TTC549 (cell line): Measurements from ENCODE around the gene OPHN1.
"Not testable (repeated sequence)": the region's sequence is repeated elsewhere in the genome, so short reads cannot be mapped to it uniquely, and the experiment has no call there.

Source experiments
- FAIRE-seq: peaks from 2 replicates; lab custom pipeline; 2012; peaks lifted over from hg19 to GRCh38; lab: Jason Lieb, UNC

Gene OPHN1

DNA sequence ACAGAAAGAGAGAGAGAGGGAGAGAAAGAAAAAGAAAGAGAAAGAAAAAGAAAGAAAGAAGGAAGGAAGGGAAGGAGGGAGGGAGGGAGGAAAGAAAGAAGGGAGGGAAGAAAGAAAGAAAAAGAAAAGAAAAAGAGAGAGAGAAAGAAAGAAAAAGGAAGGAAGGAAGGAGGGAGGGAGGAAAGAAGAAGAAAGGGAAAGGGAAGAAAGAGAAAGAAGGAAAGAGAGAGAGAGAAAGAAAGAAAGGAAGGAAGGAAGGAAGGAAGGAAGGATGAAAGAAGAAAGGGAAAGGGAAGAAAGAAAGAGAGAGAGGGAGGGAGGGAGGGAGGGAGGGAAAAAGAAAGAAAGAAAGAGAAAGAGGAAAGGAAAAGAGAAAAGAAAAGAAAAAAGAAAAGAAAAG, 10.8 kb downstream of the OPHN1 start:
- FAIRE-seq: no peak

DNA sequence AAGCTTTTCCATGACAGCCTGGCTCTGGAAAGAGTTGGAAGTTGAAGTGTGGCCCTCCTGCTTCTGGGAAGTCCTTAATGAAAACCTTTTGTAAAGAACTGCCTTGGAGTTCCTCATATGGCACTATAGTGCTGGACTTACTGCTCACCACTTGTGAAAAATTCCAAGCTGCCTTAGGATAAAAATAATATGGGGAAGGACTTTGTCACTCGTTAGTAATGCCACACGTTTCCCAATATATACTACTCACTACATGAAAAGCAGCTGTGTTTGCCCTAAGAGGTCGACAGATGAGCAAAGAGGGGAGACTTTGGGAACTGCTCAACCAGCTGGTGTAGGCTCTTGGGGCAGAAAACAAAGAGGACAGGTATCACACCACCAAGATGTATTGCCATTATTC, 11.7 kb downstream of the OPHN1 start:
- no peak for FAIRE-seq

DNA sequence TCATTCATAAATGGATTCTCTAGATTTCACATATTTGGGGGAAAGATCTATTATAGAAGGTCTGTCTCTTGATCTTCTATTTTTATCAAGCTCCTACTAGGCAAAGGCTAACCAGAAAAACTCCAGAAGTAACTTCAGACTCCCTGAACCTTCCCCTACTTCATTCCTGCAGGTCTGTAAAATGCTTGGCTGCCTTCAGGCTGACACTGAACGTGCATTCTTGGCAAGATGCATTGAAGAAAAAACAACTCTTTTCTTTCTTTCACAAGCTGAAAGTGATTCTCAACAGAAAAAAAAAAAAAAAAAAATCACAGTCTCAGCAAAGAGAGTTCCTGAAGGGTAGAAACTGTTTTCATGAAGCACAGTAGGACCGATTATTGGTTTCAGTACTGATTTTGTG, 12.7 kb downstream of the OPHN1 start:
- FAIRE-seq: no peak

DNA sequence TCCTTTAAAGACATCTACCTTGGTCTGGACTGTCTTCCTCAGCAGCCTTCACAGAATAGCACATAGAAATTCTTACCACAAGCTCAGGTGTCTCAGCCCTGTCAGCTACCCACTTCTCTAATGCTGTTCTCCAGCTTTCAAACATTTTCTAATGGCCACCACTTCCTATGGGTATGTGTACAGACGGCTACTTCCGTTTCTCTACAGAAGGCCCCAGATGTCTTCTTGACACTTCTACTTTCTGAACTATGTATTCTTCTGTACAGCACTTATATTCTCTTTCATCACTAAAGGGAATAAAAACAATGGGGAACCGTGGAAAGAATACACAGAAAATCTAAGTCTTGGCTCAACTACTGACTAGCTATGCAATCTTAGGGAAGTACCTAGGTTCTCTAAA, 13.3 kb downstream of the OPHN1 start:
- no peak for FAIRE-seq

DNA sequence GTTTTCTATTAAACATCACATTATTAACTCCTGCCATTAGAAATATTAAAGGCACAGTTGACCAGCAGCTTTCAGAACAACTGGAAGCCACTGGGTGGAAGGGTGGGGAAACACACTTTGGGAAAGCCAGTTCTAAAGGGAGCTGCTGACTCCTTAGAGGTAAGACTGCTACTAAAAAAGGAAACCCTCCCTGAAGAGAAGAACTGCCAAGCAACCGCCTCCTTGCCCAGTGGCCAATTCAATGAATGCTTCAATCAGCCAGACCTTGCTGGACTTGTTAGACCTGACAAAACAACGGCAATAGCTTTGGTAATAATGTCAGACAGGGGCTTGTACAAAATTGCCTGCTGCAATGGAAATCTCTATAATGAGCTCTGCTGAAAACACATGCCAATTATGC, 15.6 kb downstream of the OPHN1 start:
- no peak for FAIRE-seq

DNA sequence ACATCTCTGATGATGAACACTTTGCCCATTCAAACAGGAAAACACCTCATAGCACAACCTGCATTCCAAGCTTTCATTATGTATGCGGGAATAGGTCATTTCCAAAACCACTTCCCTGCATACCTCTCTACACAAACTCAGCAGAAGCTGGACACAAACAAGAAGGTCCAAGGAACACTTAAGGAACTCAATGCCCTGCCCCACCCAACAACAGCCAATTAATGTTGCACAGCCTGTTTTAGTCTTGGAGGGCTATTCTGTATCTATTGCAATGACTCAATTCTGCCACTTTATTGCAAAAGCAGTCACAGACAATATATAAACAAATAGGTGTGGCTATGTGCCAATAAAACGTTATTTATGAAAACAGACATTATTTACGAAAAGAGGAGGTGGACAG, 16.7 kb downstream of the OPHN1 start:
- FAIRE-seq: no peak

DNA sequence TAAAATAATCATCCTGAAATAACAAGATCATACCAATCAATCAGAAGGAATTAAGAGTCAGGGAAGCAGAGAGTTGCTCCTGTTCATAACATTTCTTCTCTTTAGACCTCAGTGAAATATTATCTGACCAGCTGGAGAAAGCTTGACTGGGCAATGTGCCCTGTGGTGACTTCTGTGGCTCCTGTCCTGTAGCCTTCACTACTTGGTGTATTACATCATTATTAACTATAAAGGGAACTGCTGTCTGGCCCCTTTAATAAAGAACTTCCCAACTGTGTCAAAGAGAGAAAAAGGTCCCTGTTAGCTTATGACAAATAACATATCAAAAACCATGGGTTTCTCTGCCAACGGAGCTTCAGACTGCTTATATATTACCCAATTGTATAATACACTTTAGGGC, 18.0 kb downstream of the OPHN1 start:
- FAIRE-seq: no peak

DNA sequence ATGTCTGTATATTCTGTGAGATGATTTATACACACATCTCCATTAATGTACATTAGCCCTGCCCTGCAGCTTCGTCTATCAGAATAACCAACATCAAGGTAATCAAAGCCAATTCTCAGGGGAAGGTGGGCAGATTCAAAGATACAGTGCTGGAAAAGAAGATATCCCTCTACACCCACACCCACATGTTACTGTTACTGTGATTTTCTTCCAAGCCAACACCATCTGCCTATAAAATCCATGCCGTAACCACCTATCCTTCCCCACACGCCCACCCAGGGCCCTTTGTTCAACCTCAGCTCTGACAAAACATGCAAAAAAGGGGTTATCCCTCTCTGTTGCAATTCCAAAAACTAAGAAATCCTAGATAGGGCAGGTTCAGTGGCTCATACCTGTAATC, 20.0 kb downstream of the OPHN1 start:
- no peak for FAIRE-seq

DNA sequence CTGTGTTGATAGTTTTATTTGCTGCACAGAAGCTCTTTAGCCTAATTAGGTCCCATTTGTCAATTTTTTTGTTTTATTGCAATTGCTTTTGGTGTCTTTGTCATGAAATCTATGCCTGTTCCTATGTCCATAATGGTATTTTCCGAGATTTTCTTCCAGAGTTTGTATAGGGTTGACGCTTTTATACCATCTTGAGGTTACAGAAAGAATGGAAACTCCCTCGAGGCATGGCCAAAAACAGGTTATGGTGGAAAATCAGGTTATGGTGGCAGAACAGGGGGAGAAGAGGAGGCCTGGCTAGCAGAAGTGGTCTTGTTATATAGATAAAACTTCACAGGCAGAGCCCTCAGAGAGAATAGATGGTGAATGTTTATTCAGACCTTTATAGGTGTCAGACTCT, 21.6 kb downstream of the OPHN1 start:
- no peak for FAIRE-seq

DNA sequence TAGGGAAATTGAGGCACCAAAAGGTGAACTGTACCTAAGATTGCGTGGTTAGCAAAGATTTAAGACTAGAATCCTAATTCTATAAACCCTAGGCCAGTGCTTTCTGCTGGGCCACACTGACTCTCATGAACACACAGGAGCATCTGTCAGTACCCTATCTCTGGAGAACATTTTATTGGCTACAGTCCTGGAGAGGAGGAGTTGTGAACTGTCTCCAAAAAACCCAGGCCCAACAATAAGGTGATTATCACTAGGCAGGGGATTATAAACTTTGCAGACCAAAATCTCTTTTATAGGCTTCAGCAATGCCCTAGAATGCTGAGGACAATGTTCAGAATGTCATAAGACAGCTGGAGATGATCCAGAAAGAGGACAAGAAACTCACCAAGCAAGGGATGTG, 24.1 kb downstream of the OPHN1 start:
- no peak for FAIRE-seq

DNA sequence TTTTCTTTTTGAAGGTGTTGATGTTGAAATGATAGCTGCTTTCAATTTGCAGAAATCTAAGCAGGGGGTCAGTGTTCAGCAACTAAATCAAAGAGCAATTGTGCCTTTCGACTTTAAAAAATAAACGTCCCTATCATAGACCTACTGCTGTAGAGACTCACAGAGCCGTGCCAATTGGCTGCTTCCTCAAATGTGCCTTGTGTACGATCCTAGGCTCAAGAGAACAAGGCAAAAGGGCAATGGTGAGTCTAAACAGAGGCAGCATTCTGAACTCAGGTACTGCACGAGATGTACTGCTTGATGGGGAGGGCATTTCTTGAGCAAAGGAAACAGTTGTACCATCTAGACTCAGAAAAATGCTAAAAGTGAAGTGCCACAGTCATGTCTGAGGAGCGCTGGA, 29.8 kb downstream of the OPHN1 start:
- FAIRE-seq: no peak

DNA sequence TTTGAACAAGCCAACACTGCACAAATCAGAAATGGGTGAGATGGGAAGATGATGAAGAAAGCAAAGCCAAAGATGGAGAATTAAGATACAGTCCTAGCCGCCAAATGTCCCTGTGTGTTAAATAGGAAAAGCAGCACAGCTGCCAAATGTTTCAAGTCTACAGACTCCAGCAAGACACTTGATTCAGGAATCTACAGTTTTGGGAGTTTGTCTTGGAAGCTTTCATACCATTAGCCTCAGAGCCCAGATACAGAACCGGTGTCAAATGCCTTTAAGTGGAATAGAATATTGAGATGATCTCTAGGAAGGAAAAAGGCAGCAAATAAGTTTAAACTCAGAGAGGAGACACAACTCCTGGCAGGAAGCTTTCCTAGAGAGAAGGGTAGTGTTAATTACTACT, 30.3 kb downstream of the OPHN1 start:
- FAIRE-seq: no peak

DNA sequence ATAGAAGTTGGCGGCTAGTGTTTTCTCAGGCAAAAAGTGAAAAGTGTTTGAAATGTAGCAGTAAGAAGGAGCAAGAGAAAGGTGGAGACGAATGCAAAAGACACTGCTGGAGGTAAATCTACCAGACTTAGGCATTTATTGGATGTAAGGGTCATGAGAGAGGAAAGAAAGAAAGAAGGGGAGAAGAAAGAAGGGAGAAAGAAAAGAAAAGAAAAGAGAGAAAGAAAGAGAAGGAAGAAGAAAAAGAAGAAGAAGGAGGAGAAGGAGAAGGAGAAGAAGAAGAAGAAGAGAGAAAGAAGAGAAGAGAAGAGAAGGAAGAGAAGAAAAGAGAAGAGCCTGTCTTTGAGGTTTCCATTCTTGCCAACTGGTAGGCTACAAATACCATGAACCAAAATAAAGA, 31.2 kb downstream of the OPHN1 start:
- no peak for FAIRE-seq

DNA sequence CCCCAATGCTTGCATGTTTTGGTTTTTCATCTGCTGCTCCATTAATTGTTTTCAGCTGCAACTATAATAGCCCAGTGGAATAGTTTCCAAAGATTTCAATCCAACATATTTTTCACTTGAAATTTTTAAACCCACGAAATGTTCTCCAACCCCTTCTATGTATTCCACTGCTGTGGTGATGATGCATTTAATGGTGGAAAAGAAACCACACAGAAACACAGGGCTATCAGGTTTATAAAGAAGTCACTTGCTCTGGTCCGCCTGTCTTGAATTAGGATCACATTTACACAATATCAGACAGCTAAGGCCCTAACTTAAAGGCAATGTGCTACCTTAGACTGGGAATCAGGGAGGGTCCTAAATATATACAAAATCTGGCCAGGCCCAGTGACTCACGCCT, 35.0 kb downstream of the OPHN1 start:
- no peak for FAIRE-seq

DNA sequence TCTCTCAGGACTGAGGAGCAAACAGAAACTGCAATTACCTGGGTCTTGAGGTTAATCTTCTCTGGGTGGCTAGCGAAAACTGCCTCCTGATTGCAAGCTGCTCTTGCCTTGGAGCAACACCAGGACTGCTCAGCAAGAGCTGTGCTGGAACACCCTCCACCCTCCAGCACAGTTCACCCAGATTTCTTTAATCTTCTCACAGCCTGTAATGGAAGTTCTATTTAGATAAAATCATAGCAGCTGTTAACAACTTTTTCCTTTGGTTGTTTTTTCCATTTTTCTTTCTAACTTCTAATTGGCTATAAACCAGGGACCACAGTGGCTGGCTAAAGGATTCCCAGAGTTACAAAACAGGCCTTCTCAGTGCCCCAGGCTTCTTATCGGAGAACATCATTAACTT, 36.3 kb downstream of the OPHN1 start:
- FAIRE-seq: no peak

DNA sequence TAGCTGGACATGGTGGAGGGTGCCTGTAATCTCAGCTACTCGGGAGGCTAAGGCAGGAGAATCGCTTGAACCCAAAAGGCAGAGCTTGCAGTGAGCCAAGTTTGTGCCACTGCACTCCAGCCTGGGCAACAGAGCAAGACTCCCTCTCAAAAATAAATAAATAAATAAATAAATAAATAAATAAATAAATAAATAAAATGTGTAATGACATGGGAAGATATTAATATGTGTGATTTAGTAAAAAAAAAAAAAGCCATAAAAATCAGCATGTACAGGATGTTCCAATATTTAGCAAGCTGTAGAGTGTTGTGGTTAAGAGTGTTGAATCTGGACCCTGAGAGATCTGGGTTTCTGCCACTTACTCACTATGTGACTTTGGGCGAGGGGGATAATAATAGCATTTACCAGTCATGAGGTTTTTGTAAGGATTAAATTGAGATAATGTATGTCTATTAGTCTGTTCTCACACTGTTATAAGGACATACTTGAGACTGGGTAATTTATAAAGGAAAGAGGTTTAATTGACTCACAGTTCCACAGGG, 43.8 kb downstream of the OPHN1 start:
- FAIRE-seq: not testable (repeated sequence)

DNA sequence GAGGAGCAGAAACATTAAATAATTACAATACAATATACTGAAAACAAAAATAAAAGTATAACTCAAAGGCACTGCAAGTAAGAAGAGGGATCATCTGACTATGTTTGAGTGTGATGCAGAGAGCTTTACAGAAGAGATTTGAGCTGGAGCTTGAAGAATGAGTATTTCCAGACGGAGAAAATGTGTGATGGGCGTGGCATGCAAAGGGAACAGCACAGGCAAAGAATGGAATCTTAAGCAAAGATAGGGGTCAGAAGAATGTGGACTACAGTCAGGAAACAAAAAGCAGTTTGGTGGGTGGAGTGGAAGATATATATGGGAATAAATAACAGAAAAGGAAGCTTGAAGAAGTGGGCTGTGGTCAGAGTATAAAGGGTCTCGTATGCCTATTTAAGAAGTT, 45.5 kb downstream of the OPHN1 start:
- FAIRE-seq: no peak

DNA sequence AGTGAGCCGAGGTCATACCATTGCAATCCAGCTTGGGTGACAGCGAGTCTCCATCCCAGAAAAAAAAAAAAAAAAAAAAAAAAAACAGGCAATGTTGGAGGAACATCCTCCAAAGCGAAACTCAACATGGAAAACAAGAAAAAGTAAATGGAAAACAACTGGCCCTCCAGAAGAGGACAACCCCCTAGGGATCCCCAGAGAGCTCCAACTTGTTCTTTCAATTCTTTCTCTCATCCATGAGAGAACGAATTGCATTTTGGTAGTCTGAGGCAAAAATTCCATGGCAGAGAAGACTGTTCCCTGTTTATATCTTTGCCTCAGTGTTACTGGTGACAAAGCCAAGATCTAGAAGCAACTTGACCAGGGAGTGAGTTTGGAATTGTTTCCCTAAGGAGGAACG, 49.8 kb downstream of the OPHN1 start:
- no peak for FAIRE-seq

DNA sequence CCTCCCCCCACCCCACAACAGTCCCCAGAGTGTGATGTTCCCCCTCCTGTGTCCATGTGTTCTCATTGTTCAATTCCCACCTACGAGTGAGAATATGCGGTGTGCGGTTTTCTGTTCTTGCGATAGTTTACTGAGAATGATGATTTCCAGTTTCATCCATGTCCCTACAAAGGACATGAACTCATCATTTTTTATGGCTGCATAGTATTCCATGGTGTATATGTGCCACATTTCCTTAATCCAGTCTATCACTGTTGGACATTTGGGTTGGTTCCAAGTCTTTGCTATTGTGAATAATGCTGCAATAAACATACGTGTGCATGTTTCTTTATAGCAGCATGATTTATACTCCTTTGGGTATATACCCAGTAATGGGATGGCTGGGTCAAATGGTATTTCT, 55.7 kb downstream of the OPHN1 start:
- not testable (repeated sequence) for FAIRE-seq

DNA sequence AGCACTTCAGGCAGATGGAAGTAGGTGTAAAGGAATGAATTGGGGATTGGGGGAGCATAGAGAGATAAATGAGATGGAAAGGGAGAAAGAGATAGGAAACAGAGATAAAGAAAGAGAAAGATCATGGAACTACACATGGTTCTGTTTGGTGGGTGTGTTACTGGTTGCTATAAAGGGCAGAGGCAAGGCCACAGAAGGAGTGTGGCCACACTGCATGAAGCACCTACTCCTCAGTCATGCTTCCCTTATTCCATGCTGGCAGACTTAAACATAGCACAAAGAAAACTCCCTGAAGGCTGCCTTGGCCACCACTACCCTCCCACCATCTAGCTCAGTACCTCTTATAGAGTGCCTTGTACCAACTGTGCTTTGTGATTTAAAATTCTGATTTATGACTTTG, 56.9 kb downstream of the OPHN1 start:
- FAIRE-seq: no peak

DNA sequence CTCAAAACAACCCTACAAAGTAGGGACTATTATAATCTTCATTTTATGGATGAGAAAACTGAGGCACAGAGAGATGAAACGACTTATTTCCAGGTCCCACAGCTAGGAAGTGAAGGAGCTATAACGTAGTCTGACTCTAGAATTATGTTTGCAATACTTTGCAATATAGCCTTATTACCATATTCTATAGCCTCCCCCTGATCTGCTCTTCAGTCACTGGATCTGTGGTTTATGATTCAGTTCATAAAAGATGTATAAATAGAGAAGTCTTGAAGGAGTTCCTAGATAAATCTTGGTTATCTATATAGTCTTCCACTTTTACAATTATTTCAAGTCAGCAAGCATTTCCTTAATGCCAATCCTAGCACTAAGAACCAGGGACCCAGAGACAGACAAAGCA, 57.5 kb downstream of the OPHN1 start:
- FAIRE-seq: no peak

DNA sequence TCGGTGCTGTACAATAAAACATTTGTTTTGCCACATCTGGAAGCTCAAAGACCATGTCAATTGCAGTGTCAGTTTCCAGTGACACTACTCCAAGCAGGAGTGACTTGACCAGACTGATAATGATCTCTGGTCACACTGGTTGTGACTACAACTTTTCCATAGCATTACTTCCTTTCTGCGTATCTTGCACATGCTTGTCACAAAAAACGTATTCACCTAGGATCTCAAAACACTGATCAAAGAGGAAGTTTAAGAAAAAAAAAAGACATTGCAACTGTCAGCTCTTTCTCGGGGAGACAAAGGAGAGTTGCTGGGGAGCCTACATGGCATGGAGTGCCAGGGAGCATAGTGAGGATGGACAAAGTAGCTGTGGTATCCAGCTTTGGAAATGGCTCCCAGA, 60.6 kb downstream of the OPHN1 start:
- FAIRE-seq: no peak

DNA sequence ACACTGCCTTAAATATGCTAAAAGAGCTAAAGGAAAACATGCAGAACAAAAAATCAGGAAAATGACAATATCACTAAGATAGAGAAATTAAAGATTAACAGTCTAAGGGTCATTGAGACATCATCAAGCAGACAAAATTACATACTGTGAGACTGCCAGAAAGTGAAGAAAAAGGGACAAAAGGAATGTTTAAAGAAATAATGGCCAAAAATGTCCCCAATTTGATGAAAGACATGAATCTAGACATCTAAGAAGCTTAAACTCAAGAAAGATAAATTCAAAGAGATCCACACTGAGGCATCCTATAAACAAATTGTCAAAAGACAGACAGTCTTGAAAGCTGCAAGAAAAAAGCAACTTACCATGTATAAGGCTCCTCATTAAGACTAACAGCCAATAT, 63.7 kb downstream of the OPHN1 start:
- FAIRE-seq: no peak

DNA sequence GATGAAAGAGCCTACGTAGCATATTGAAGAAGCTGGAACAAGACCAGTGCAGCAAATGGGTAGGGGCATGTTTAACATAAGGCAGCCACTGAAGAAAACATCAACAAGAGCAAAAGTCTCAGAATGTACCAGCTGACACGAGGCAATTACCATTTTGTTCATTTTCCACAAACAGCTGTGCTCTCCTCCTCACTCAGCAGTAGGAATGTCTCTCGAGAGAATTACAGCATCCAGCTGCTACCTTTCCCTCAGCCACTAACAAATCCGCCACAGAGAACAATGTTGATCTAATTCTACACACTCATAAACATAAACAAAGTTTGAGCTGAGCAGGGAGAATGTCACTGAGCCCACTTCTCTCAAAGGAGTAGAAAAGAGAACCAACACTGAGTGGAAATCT, 68.0 kb downstream of the OPHN1 start:
- no peak for FAIRE-seq

DNA sequence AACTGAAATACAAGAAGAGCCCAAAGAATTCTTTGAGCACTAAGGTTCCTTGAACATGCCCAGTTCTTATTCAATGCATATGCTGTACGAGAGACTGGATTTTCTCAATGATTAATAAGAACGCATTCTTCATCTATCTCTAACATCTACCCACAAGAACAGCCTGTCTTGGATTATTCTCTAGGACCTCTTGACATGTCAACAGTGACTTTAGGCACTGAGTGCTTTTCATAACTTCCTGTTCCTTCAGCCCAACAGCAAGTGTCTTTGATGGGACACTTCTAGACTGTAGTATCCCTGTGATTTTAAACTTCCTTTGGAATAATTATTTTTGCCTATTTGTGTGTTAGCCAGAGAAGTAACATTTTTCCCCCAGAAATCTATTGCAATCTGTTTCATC, 69.3 kb downstream of the OPHN1 start:
- no peak for FAIRE-seq
